NT2/D1 (cell line): ENCODE results near the gene SMAD5.

Source experiments
- DNase-seq: peaks from one replicate; pipeline ENCODE4 v3.0.0-alpha.2; 2011; ENCODE audit warnings: low read depth, low spot score
- H3K27me3 ChIP-seq: 2 replicates; pipeline ENCODE4 v1.6.0; 2011; ENCODE audit warnings: mild to moderate bottlenecking; ENCODE audit not compliant: insufficient read length, insufficient read depth
- H3K36me3 ChIP-seq: 2 replicates; pipeline ENCODE4 v1.6.1; 2011; ENCODE audit warnings: mild to moderate bottlenecking, low read length, mixed read lengths; ENCODE audit not compliant: insufficient read depth, insufficient read length
- H3K4me1 ChIP-seq: 2 replicates; pipeline ENCODE4 v1.5.1; 2011; ENCODE audit not compliant: insufficient read depth, insufficient read length
- H3K4me3 ChIP-seq: 2 replicates; pipeline ENCODE4 v1.5.1; 2011; ENCODE audit warnings: low read depth; ENCODE audit not compliant: insufficient read length
- H3K9ac ChIP-seq: 2 replicates; pipeline ENCODE4 v1.6.0; 2011; ENCODE audit warnings: low read depth; ENCODE audit not compliant: insufficient read length
- H3K9me3 ChIP-seq: 2 replicates; pipeline ENCODE4 v1.5.1; 2011; ENCODE audit warnings: mild to moderate bottlenecking, low read length; ENCODE audit not compliant: insufficient read depth
- SUZ12 ChIP-seq: IDR thresholded peaks from 2 replicates; pipeline ENCODE4 v1.6.1; 2011; ENCODE audit not compliant: insufficient read length, insufficient read depth; ENCODE audit errors: extremely low read depth
- YY1 ChIP-seq: IDR thresholded peaks from 2 replicates; pipeline ENCODE4 v1.6.1; 2011; ENCODE audit not compliant: insufficient read length, insufficient read depth
- ZNF274 ChIP-seq: IDR thresholded peaks from 2 replicates; pipeline ENCODE4 v1.6.1; 2011; ENCODE audit warnings: mild to moderate bottlenecking, low read depth, low read length

SMAD5 gene

DNA sequence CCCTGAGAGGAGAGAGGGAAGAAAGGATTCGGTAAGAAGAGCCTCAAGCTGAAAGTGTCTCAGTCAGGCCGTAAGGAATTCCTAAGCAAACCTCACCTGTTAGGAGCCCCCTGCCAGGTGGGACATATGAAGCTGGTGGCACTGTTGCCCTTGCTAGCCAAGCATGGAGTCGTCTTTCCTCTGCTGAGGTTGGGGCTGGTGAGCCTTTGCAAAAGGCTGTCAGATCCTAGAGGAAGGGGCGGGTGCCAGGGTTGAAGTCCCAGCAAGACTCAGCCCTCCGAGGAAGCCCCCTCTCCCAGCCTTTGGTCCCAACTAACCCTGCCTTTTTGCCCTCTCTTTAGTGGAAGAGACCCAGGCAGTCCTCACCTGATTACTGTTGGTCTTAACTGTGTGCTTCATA is 65.8 kb downstream of the SMAD5 start:
- Histone ChIP-seq H3K4me1 (peaks cover 3% of the 10 kb centered on the region), H3K4me3 (no peak overlapping the region), H3K36me3 (no peaks in the 10 kb centered on the region), H3K27me3 (peaks cover 38% of the 10 kb centered on the region), H3K9ac (no peak overlapping the region), H3K9me3 (no peaks in the 10 kb centered on the region)
- DNase-seq = no peak
- TF ChIP-seq YY1 (no peak), SUZ12 (no peak), ZNF274 (no peak)

DNA sequence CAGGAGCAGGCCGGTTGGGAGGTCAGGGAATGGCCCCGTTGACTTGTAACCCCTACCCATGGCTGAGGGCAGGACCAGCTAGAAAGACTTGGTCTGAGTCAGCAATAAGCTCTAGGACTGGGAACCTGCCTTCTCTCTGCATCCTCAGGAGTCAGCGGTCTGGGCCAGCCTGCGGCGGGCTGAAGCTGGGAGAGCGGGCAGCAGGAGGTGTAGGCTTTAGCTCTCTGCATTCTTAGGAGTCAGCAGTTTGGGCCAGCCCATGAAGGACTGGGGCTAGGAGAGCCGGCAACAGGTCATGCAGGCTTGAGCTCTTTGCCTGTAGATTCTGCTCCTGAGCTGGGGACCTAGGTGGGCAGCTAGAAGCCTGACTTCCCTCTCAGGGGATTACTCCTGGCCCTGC is 66.8 kb downstream of the SMAD5 start:
- Histone ChIP-seq H3K4me1 (peaks cover 4% of the 10 kb centered on the region), H3K27me3 (peaks cover 28% of the 10 kb centered on the region), H3K9ac (no peak overlapping the region), H3K4me3 (no peak overlapping the region), H3K9me3 (no peaks in the 10 kb centered on the region), H3K36me3 (no peaks in the 10 kb centered on the region)
- no peak for DNase-seq
- TF ChIP-seq SUZ12 = no peak
- no peak for TF ChIP-seq YY1
- no peak for TF ChIP-seq ZNF274

DNA sequence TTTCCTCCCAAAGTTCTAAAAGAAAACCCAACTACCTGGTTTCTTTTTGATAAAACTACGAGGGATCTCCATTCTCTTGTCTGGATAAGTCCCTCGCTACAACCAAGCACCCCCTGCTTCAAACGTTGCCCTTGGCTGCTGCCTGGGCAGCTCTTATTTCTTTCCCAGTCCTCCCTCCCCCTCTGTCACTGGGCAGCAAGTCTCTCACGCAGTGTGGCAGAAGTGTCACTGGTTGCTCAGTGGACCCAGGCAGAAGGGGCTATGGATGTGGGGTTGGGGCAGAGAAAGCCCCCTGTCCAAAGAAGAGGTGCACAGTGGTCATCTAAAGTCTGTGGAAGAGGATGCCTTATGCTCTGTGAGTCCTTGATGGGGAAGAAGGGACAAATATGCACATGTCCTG is 67.5 kb downstream of the SMAD5 start:
- no peak overlapping the region for H3K4me3 ChIP-seq

DNA sequence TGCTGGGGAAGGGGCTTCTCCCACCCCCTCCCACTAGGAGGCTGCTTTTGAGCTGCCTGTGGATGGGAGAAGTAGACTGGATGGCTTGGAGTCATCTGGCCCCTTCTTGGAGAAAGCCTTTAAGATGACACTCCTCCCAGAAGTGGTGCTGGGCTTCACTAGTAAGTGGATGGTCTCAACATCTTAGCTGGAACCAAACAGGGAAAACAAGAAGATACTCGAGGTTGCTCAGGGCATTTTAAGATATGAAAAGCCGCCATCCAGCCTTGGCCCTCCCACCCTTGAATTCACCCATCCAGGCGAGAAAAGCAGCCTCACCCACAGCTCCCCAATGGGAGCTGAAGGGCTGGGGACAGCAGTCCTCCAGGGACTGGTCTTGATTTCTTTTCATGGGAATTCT is 68.1 kb downstream of the SMAD5 start:
- no peak overlapping the region for H3K4me3 ChIP-seq
- peaks cover 16% of the 10 kb centered on the region for H3K27me3 ChIP-seq
- no peak overlapping the region for H3K9ac ChIP-seq
- no peak for DNase-seq
- no peaks in the 10 kb centered on the region for H3K36me3 ChIP-seq
- peaks cover 4% of the 10 kb centered on the region for H3K4me1 ChIP-seq
- no peak for TF ChIP-seq SUZ12
- TF ChIP-seq YY1 = no peak
- TF ChIP-seq ZNF274 = no peak
- H3K9me3 ChIP-seq = peaks cover 8% of the 10 kb centered on the region; the same call in 1 of the 2 replicates

More for the DNA sequence above, 67.5 kb downstream of the SMAD5 start:
- TF ChIP-seq SUZ12 = no peak
- TF ChIP-seq ZNF274 = no peak
- no peak for TF ChIP-seq YY1
- Histone ChIP-seq H3K27me3 (peaks cover 21% of the 10 kb centered on the region), H3K9me3 (peaks cover 1% of the 10 kb centered on the region; the same call in 1 of the 2 replicates), H3K9ac (no peak overlapping the region), H3K36me3 (no peaks in the 10 kb centered on the region), H3K4me1 (peaks cover 4% of the 10 kb centered on the region)
- no peak for DNase-seq

DNA sequence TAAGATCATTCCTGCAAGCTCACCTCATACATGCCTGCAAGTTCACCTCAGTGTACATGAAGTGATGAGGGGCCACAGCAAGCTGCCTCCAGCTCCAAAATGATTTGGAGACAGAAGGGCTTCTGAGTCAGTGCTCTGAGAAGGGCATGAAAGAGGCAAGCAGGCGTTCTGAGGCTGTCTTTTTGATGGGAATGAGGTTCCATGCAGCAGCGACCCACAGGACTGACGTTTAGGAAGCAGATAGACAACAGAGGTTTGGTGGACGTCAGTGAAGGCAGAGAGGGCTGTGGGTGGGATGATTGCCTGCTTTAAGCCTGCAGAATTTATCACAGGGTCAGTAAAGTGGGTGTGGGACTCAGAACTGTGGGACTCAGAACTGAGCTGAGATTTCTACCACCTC is 69.2 kb downstream of the SMAD5 start:
- H3K4me3 ChIP-seq = no peak overlapping the region
- no peak for DNase-seq
- peaks cover 4% of the 10 kb centered on the region for H3K4me1 ChIP-seq
- H3K9me3 ChIP-seq = peaks cover 9% of the 10 kb centered on the region; the same call in 1 of the 2 replicates
- H3K27me3 ChIP-seq = peaks cover 13% of the 10 kb centered on the region
- no peaks in the 10 kb centered on the region for H3K36me3 ChIP-seq
- no peak overlapping the region for H3K9ac ChIP-seq
- TF ChIP-seq YY1 (no peak), ZNF274 (no peak), SUZ12 (no peak)

DNA sequence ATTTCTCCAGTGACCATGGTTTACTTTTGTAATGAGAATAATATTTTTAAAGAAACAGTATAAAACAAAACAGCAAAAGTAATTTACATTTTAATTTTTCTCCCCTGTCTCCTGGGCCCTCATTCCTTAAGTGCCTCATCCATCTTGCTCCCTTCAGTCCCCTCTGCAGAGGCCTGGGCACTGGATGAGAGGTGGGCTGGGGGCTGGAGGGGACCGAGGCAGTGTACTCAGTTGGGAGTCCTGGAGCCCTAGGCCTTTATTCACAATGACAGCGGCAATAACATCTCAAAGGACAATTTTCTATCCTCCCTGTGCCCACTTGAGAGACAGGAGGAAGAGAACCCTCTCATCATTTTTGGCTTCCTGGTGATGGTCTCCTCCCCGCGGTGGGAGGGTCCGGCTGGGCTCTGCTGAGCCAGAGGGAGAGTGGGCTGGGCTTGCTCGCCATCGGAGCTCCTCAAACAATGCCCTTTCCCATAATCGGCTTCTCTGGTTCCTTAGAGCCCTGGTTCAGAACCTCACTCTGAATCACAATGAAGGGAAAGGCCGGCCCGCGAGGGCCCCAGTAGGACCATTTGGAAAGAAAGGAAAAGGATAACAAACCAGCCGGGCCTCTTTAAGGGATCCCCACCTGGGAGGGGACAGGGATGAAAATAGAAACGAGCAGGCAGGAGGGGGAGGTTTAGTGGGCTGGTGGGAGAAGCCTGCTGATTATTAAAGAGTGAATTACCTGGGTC is 70.0 kb downstream of the SMAD5 start:
- Histone ChIP-seq H3K9me3 (peaks cover 9% of the 10 kb centered on the region; the same call in 1 of the 2 replicates), H3K4me1 (peaks cover 4% of the 10 kb centered on the region), H3K4me3 (no peak overlapping the region), H3K36me3 (no peaks in the 10 kb centered on the region), H3K27me3 (peaks cover 18% of the 10 kb centered on the region), H3K9ac (no peak overlapping the region)
- peak; percentile 83 for DNase-seq
- TF ChIP-seq SUZ12 = no peak
- no peak for TF ChIP-seq YY1
- TF ChIP-seq ZNF274 = no peak

DNA sequence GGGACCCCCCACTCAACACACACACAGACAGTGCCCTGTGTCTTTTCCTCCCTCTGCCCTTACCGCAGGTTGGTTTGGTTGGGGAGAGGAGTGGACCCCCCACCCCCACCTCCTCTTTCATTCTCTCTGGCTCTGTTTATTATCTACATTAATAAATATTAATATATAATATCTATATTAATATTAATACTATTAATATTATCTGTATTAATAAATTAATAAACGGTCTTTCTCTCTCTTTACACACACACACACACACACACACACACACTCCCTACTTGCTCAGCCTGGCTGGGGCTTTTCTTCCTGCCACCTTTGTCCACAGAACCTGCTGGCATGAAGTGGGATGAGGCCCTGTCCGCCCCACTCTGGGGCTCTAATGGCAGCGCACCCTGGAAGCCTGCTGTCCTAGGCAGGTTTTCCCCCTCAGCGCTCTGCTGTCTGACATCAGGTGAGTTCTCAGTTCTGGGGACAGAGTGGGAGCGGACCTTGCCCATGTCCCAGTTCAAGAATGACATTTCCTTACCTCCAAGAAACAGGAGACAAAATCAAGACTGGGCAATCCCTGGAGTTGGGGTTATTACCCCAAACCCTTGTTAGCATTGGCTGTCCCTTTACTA is 70.8 kb downstream of the SMAD5 start:
- TF ChIP-seq ZNF274 (no peak), YY1 (no peak), SUZ12 (no peak)
- Histone ChIP-seq H3K9me3 (peaks cover 9% of the 10 kb centered on the region; the same call in 1 of the 2 replicates), H3K4me1 (peaks cover 4% of the 10 kb centered on the region), H3K36me3 (no peaks in the 10 kb centered on the region), H3K9ac (no peak overlapping the region), H3K27me3 (peaks cover 18% of the 10 kb centered on the region), H3K4me3 (no peak overlapping the region)
- DNase-seq = no peak
